Fibroblast of gingiva (primary cell): ENCODE results near the gene ARSB.
A peak's percentile ranks its signal among the peaks of the same experiment; 100 is the strongest.

ENCODE experiments used
- DNase-seq: peaks from one replicate; pipeline ENCODE4 v3.0.0-alpha.2; 2011; ENCODE audit warnings: low read depth

ARSB gene

GRCh38 chr5:78835176-78835575 lies 149.9 kb downstream of the ARSB start:
- DNase-seq, result no peak

GRCh38 chr5:78833284-78833683 lies 151.8 kb downstream of the ARSB start:
- DNase-seq, result no peak

- DNase-seq, result no peak
Measured at GRCh38 chr5:78830528-78831046, 154.5 kb downstream of the ARSB start.

- peak; percentile 79 for DNase-seq
Measured at GRCh38 chr5:78829811-78830527, 155.1 kb downstream of the ARSB start.

GRCh38 chr5:78827725-78828124 lies 157.4 kb downstream of the ARSB start:
- no peak for DNase-seq

- DNase-seq, result no peak
Measured at GRCh38 chr5:78824831-78825281, 160.3 kb downstream of the ARSB start.

- no peak for DNase-seq
Measured at GRCh38 chr5:78823196-78823595, 161.9 kb downstream of the ARSB start.

GRCh38 chr5:78821536-78822021 lies 163.5 kb downstream of the ARSB start:
- DNase-seq, result peak; percentile 30

- DNase-seq, result no peak
Measured at GRCh38 chr5:78819707-78820106, 165.4 kb downstream of the ARSB start.

GRCh38 chr5:78819166-78819565 lies 165.9 kb downstream of the ARSB start:
- DNase-seq, result no peak

GRCh38 chr5:78816143-78816765 lies 168.9 kb downstream of the ARSB start:
- DNase-seq, result no peak

GRCh38 chr5:78813906-78814530 lies 171.1 kb downstream of the ARSB start:
- no peak for DNase-seq

- no peak for DNase-seq
Measured at GRCh38 chr5:78813286-78813685, 171.8 kb downstream of the ARSB start.

- no peak for DNase-seq
Measured at GRCh38 chr5:78811866-78812265, 173.2 kb downstream of the ARSB start.

GRCh38 chr5:78811121-78811817 lies 173.8 kb downstream of the ARSB start:
- DNase-seq, result peak; percentile 42

- DNase-seq, result no peak
Measured at GRCh38 chr5:78810098-78810920, 174.8 kb downstream of the ARSB start.

GRCh38 chr5:78809444-78809843 lies 175.7 kb downstream of the ARSB start:
- no peak for DNase-seq

- no peak for DNase-seq
Measured at GRCh38 chr5:78808818-78809217, 176.3 kb downstream of the ARSB start.

- DNase-seq, result no peak
Measured at GRCh38 chr5:78808380-78808779, 176.7 kb downstream of the ARSB start.

- DNase-seq, result peak; percentile 52
Measured at GRCh38 chr5:78806544-78806943, 178.6 kb downstream of the ARSB start.

- DNase-seq, result no peak
Measured at GRCh38 chr5:78805474-78806124, 179.5 kb downstream of the ARSB start.
